ENCODE measurements around the gene ISX. TPM values are rescaled to one million over a fixed set of nuclear protein-coding genes. Genes with fewer than 3 reads are reported as not detected.

ISX gene
- total RNA-seq, 4 donors from 2014 or later: 0.34 TPM; not detected in 3

DNA sequence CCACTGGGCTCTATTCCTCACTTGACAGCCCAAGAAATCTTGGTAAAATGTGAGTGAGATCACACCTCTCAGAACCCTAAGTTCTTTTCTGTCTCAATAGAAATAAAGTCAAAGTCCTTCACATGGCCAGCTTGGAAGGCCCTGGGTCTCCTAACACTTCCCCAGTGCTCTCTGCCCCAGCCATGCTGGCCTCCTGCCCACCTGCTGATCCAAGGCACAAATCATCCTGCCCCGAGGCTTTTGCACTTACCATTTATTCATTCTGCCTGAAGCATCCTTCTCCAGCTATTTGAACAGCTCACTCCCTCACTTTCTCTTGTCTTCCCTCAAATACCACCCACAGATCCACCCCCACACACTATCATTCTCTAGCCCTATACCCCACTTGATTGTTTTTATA lies 26.4 kb downstream of the ISX start:
- Histone ChIP-seq H3K27ac (no peak overlapping the region), H3K4me3 (no peak overlapping the region), H3K4me1 (no peaks in the 10 kb centered on the region), H3K9me3 (no peaks in the 10 kb centered on the region), H3K27me3 (peaks cover 0 to 3% (median 0%) of the 10 kb centered on the region in 3 donors), H3K36me3 (no peaks in the 10 kb centered on the region)
- DNase-seq (no peak), ATAC-seq (no peak)
- in situ Hi-C loops (cut with MboI; ENCODE audit: low sequenced_read_pairs in 4 of 4): no loop called here
- no peak for TF ChIP-seq POLR2A (IDR thresholded peaks at IDR 0.05)
- TF ChIP-seq, protein P1, sequence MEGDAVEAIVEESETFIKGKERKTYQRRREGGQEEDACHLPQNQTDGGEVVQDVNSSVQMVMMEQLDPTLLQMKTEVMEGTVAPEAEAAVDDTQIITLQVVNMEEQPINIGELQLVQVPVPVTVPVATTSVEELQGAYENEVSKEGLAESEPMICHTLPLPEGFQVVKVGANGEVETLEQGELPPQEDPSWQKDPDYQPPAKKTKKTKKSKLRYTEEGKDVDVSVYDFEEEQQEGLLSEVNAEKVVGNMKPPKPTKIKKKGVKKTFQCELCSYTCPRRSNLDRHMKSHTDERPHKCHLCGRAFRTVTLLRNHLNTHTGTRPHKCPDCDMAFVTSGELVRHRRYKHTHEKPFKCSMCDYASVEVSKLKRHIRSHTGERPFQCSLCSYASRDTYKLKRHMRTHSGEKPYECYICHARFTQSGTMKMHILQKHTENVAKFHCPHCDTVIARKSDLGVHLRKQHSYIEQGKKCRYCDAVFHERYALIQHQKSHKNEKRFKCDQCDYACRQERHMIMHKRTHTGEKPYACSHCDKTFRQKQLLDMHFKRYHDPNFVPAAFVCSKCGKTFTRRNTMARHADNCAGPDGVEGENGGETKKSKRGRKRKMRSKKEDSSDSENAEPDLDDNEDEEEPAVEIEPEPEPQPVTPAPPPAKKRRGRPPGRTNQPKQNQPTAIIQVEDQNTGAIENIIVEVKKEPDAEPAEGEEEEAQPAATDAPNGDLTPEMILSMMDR (IDR thresholded peaks at IDR 0.05 in 4 of 5, conservative IDR thresholded peaks at IDR 0.05 in 1 of 5): no peak
- intact Hi-C loops (cut with DNase I; ENCODE audit: low total_unique reads): no loop called here

DNA sequence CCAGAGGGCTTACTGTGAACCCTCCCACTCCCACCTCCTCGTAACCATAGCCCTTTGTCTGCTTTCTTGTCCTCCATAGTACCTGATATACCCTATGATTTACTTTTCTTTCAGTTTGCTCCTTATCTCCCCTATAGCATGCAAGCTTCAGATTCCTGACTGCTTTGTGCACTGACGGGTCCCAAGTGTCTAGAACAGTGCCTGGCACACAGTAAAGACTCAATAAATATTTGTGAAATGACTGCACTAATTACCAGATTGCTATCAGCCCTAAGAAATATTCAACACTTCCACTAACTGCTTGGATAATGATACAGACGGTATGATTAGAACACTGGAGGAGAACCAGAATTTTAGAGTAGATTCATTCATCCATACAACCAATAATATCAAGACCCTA lies 33.0 kb downstream of the ISX start:
- Histone ChIP-seq H3K4me1 (no peaks in the 10 kb centered on the region), H3K27me3 (peaks cover 0 to 6% (median 0%) of the 10 kb centered on the region in 3 donors), H3K9me3 (no peaks in the 10 kb centered on the region), H3K36me3 (no peaks in the 10 kb centered on the region), H3K27ac (no peak overlapping the region), H3K4me3 (no peak overlapping the region)
- no peak for DNase-seq
- intact Hi-C loops (cut with DNase I; ENCODE audit: low total_unique reads) (no loop called here), in situ Hi-C loops (cut with MboI; ENCODE audit: low sequenced_read_pairs in 4 of 4) (no loop called here)
- no peak for TF ChIP-seq POLR2A (IDR thresholded peaks at IDR 0.05)
- TF ChIP-seq, protein P1 (IDR thresholded peaks at IDR 0.05 in 4 of 5, conservative IDR thresholded peaks at IDR 0.05 in 1 of 5): no peak
- no peak for ATAC-seq

DNA sequence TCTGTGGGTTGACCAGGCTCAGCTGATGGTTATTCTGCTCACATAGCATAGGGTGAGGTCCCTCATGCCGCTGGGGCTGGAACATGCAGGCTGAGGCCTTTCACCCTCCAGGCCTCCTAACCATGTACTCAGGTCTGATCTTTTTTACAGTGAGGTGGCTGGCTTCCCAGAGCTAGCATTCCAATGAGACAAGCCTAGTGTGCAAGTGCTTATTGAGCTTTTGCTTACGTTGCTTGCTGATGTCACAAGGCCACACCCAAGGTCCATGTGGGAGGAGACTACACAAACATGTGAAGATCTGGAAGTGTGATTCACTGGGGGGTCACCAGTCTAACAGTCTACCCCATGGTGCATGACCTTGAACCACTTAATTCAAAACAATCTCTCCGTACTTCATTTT lies 33.9 kb downstream of the ISX start:
- TF ChIP-seq, protein P1 (IDR thresholded peaks at IDR 0.05 in 4 of 5, conservative IDR thresholded peaks at IDR 0.05 in 1 of 5): no peak
- Histone ChIP-seq H3K36me3 (no peaks in the 10 kb centered on the region), H3K4me3 (no peak overlapping the region), H3K9me3 (no peaks in the 10 kb centered on the region), H3K27ac (no peak overlapping the region), H3K27me3 (peaks cover 0 to 6% (median 0%) of the 10 kb centered on the region in 3 donors), H3K4me1 (no peaks in the 10 kb centered on the region)
- in situ Hi-C loops (cut with MboI; ENCODE audit: low sequenced_read_pairs in 4 of 4): no loop called here
- ATAC-seq (no peak), DNase-seq (no peak)
- intact Hi-C loops (cut with DNase I; ENCODE audit: low total_unique reads): no loop called here

DNA sequence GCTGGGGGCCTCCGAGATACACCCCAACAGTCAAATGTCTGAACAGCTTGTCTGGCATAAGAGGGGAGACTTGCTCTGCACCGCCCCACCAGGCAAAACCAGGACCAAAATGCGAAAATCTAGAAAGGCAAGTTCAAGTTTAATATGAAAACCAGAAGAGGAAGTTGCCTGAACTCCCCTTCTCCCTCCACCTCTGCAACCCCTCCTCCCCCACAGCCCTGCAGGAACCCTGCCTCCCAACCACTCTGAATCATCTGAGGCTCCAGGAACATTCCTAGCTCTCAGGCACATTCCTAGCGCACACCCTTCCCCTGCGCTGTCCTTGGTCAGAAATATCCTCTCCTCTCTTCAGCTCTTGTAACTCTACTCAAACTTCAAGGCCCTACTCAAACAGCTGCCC lies 36.7 kb downstream of the ISX start:
- no peaks in the 10 kb centered on the region for H3K36me3 ChIP-seq
- H3K27ac ChIP-seq: no peak overlapping the region
- intact Hi-C loops (cut with DNase I; ENCODE audit: low total_unique reads) (no loop called here), in situ Hi-C loops (cut with MboI; ENCODE audit: low sequenced_read_pairs in 4 of 4) (no loop called here)
- TF ChIP-seq, protein P1 (IDR thresholded peaks at IDR 0.05 in 4 of 5, conservative IDR thresholded peaks at IDR 0.05 in 1 of 5): no peak
- TF ChIP-seq POLR2A (IDR thresholded peaks at IDR 0.05): no peak
- ATAC-seq: no peak
- no peak overlapping the region for H3K4me3 ChIP-seq
- no peaks in the 10 kb centered on the region for H3K4me1 ChIP-seq
- peaks cover 0 to 3% (median 0%) of the 10 kb centered on the region in 3 donors for H3K27me3 ChIP-seq
- no peaks in the 10 kb centered on the region for H3K9me3 ChIP-seq
- no peak for DNase-seq

DNA sequence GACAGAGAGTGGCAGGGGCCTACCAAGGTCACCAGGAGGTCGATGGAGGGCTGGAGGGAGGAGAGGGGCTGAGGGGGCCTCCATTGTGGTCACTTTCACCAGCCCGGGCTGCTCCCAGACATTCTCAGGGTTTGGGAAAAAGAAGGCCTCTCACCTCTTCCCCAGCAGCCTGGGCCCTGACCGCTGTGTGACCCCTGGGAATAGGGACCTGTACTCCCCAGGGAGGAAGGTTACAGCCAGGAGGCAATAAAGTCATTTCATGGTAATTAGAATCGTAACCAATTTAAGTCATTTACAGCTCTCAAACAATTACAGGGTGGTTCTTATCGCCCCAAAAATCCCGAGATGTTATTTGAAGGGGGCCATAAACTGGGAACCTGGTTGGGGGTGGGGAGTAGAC lies 37.8 kb downstream of the ISX start:
- DNase-seq (no peak), ATAC-seq (no peak)
- no peak overlapping the region for H3K4me3 ChIP-seq
- in situ Hi-C loops (cut with MboI; ENCODE audit: low sequenced_read_pairs in 4 of 4) (no loop called here), intact Hi-C loops (cut with DNase I; ENCODE audit: low total_unique reads) (no loop called here)
- H3K27me3 ChIP-seq: peaks cover 0 to 6% (median 0%) of the 10 kb centered on the region in 3 donors
- H3K36me3 ChIP-seq: no peaks in the 10 kb centered on the region
- H3K27ac ChIP-seq: no peak overlapping the region
- TF ChIP-seq POLR2A (IDR thresholded peaks at IDR 0.05): no peak
- TF ChIP-seq, protein P1 (IDR thresholded peaks at IDR 0.05 in 4 of 5, conservative IDR thresholded peaks at IDR 0.05 in 1 of 5): no peak
- no peaks in the 10 kb centered on the region for H3K4me1 ChIP-seq
- no peaks in the 10 kb centered on the region for H3K9me3 ChIP-seq

Data from gastrocnemius medialis (tissue), 4 donors.